Measurements from ENCODE around the gene EGFLAM. TPM values are rescaled to one million over a fixed set of nuclear protein-coding genes. Genes with fewer than 3 reads are reported as not detected.

EGFLAM gene
- total and polyA plus RNA-seq, 2 of the 4 experiments (the other 2 are of a cell fraction) = 0.77 to 1.1 TPM

GRCh38 chr5:38323645-38324295 lies 65.4 kb downstream of the EGFLAM start:
- H2AFZ ChIP-seq (replicated peaks; ENCODE audit: low read length, poor library complexity) = no peak overlapping the region
- no peak overlapping the region for H4K5ac ChIP-seq (ENCODE audit: low read depth, low read length)
- H3K27ac ChIP-seq (ENCODE audit: insufficient read depth, low read length) = no peak overlapping the region
- H3K36me3 ChIP-seq (ENCODE audit: control insufficient read depth, insufficient read depth, low read length) = no peaks in the 10 kb centered on the region
- ChIA-PET CTCF (no interaction called here), POLR2A (ENCODE audit: unreplicated experiment) (no interaction called here)
- no peak overlapping the region for H2BK5ac ChIP-seq (ENCODE audit: low read depth, low read length, poor library complexity, severe bottlenecking)
- H3K79me1 ChIP-seq (ENCODE audit: low read depth in 1 of 2, low read length in 2 of 2) = no peaks in the 10 kb centered on the region
- no peaks in the 10 kb centered on the region for H3K4me1 ChIP-seq (ENCODE audit: control insufficient read depth, insufficient read depth, low read length)
- no peaks in the 10 kb centered on the region for H4K20me1 ChIP-seq (ENCODE audit: insufficient read depth, low read length)
- H3K9me1 ChIP-seq (ENCODE audit: insufficient read depth, low read length) = no peaks in the 10 kb centered on the region
- no peak overlapping the region for H3K56ac ChIP-seq (ENCODE audit: extremely low read depth, insufficient read depth, low read length)
- H3K4me2 ChIP-seq (ENCODE audit: low read depth, low read length) = no peak overlapping the region
- no peak overlapping the region for H2AK9ac ChIP-seq (replicated peaks; ENCODE audit: low read depth, low read length, poor library complexity)
- DNase-seq (peak; percentile 35), ATAC-seq (ENCODE audit: low read depth) (no peak)
- no peak overlapping the region for H2AK5ac ChIP-seq (ENCODE audit: low read depth, low read length)
- H2BK120ac ChIP-seq (ENCODE audit: low read depth, low read length) = no peak overlapping the region
- intact Hi-C loops (cut with micrococcal nuclease) = no loop called here
- no peak overlapping the region for H3K4me3 ChIP-seq (ENCODE audit: insufficient read depth, low read depth, low read length)
- no peak overlapping the region for H3K14ac ChIP-seq (replicated peaks; ENCODE audit: low read depth, low read length)
- no peak overlapping the region for H3K23ac ChIP-seq (ENCODE audit: low read depth, low read length)
- no peak for TF ChIP-seq CEBPB (IDR thresholded peaks at IDR 0.05; ENCODE audit: low read depth, low read length)
- no peak for TF ChIP-seq BHLHE40 (IDR thresholded peaks at IDR 0.05; ENCODE audit: low read depth, low read length)
- TF ChIP-seq CHD1 (IDR thresholded peaks at IDR 0.05; ENCODE audit: low read depth, low read length) = no peak
- TF ChIP-seq FOS (IDR thresholded peaks at IDR 0.05; ENCODE audit: low read depth, low read length) = no peak
- TF ChIP-seq RCOR1 (IDR thresholded peaks at IDR 0.05; ENCODE audit: insufficient replicate concordance, low read length) = no peak
- no peak for TF ChIP-seq MAFK (IDR thresholded peaks at IDR 0.05; ENCODE audit: low read depth, low read length)
- no peak for TF ChIP-seq RFX5 (IDR thresholded peaks at IDR 0.05; ENCODE audit: low read depth, low read length)
- TF ChIP-seq NFE2L2 (IDR thresholded peaks at IDR 0.05; ENCODE audit: low read depth, low read length) = no peak
- TF ChIP-seq SMC3 (IDR thresholded peaks at IDR 0.05; ENCODE audit: low read depth, low read length) = no peak
- no peak for TF ChIP-seq RAD21 (IDR thresholded peaks at IDR 0.05; ENCODE audit: low read length)
- TF ChIP-seq, protein P1, sequence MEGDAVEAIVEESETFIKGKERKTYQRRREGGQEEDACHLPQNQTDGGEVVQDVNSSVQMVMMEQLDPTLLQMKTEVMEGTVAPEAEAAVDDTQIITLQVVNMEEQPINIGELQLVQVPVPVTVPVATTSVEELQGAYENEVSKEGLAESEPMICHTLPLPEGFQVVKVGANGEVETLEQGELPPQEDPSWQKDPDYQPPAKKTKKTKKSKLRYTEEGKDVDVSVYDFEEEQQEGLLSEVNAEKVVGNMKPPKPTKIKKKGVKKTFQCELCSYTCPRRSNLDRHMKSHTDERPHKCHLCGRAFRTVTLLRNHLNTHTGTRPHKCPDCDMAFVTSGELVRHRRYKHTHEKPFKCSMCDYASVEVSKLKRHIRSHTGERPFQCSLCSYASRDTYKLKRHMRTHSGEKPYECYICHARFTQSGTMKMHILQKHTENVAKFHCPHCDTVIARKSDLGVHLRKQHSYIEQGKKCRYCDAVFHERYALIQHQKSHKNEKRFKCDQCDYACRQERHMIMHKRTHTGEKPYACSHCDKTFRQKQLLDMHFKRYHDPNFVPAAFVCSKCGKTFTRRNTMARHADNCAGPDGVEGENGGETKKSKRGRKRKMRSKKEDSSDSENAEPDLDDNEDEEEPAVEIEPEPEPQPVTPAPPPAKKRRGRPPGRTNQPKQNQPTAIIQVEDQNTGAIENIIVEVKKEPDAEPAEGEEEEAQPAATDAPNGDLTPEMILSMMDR (conservative IDR thresholded peaks at IDR 0.05; ENCODE audit: low read depth, low read length) = no peak
- TF ChIP-seq, protein P2, sequence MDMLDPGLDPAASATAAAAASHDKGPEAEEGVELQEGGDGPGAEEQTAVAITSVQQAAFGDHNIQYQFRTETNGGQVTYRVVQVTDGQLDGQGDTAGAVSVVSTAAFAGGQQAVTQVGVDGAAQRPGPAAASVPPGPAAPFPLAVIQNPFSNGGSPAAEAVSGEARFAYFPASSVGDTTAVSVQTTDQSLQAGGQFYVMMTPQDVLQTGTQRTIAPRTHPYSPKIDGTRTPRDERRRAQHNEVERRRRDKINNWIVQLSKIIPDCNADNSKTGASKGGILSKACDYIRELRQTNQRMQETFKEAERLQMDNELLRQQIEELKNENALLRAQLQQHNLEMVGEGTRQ (IDR thresholded peaks at IDR 0.05; ENCODE audit: low read depth, low read length) = no peak
- no peak overlapping the region for H4K8ac ChIP-seq (ENCODE audit: low read depth in 2 of 2, low read length in 2 of 2)
- H3K18ac ChIP-seq (ENCODE audit: low read depth, low read length) = no peak overlapping the region
- H2BK15ac ChIP-seq (ENCODE audit: low read depth, low read length) = no peak overlapping the region
- no peak overlapping the region for H4K91ac ChIP-seq (ENCODE audit: insufficient read depth, low read depth, low read length)
- H3K9me3 ChIP-seq (ENCODE audit: control insufficient read depth, insufficient read depth, low read length) = no peaks in the 10 kb centered on the region
- H3K9ac ChIP-seq (ENCODE audit: low read depth, low read length) = no peak overlapping the region
- in situ Hi-C loops (cut with MboI; ENCODE audit: low sequenced_read_pairs) = no loop called here
- no CpG with 5 or more reads among the region's 9 CpGs for WGBS, 2 experiments (ENCODE audit: extremely low coverage in 2 of 2, insufficient read length in 1 of 2)
- no TSS peak for BruUV-seq (replicated peaks)
- no peak overlapping the region for H2BK20ac ChIP-seq (ENCODE audit: low read depth, low read length)
- H3K4ac ChIP-seq (ENCODE audit: low read depth, low read length) = no peak overlapping the region
- H3K27me3 ChIP-seq (ENCODE audit: control insufficient read depth, insufficient read depth, low read length) = peaks cover 2% of the 10 kb centered on the region; the same call in 1 of the 2 replicates
- dilution Hi-C loops (cut with HindIII; ENCODE audit: low sequenced_read_pairs, unreplicated experiment) = no loop called here

Data from IMR-90 (cell line).